Measurements from ENCODE around the gene RAB26.
A peak's percentile ranks its signal among the peaks of the same experiment; 100 is the strongest.

RAB26 gene

DNA sequence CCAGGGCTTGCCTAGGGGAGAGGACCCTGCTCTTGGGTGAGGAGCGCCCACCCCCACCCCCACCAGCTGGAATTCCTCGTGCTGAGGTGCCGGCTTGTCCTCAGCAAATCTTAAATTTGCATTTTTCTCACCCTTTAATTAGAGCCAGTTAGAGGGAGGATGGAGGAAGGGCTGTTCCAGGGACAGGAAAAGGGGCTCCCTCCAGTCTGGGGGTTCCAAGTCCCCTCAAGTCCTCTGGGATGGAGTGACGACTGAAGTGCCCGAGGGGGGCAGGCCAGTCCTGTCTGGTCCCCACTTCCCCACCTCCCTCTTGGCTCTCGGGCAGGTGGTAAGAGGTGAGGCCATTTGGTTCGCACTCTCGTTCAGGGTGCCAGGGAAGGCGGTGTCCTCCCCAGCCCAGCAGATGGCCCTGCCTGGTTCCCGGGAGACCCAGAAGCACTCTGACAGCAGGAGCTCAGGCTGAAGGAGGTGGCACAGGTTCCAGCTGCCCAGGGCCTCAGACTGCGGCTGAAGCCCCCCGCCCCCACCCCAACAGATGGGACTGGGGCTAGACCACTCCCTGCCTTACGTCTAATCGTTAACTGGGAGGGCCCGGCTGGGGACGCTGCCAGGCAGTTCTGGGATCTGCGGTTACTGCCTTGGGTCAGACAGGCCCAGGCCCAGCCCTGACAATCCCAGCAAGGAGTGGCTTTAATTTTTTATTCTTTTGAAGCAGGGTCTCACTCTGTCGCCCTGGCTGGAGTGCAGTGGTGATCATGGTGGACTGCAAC is 2.2 kb downstream of the RAB26 start (continued):
- TF ChIP-seq, protein P1, sequence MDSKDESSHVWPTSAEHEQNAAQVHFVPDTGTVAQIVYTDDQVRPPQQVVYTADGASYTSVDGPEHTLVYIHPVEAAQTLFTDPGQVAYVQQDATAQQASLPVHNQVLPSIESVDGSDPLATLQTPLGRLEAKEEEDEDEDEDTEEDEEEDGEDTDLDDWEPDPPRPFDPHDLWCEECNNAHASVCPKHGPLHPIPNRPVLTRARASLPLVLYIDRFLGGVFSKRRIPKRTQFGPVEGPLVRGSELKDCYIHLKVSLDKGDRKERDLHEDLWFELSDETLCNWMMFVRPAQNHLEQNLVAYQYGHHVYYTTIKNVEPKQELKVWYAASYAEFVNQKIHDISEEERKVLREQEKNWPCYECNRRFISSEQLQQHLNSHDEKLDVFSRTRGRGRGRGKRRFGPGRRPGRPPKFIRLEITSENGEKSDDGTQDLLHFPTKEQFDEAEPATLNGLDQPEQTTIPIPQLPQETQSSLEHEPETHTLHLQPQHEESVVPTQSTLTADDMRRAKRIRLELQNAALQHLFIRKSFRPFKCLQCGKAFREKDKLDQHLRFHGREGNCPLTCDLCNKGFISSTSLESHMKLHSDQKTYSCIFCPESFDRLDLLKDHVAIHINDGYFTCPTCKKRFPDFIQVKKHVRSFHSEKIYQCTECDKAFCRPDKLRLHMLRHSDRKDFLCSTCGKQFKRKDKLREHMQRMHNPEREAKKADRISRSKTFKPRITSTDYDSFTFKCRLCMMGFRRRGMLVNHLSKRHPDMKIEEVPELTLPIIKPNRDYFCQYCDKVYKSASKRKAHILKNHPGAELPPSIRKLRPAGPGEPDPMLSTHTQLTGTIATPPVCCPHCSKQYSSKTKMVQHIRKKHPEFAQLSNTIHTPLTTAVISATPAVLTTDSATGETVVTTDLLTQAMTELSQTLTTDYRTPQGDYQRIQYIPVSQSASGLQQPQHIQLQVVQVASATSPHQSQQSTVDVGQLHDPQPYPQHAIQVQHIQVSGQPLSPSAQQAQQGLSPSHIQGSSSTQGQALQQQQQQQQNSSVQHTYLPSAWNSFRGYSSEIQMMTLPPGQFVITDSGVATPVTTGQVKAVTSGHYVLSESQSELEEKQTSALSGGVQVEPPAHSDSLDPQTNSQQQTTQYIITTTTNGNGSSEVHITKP (tag by site-specific recombination; IDR thresholded peaks at IDR 0.05): peak; percentile 45; the same call in 1 of the 2 replicates
- TF ChIP-seq ZNF391 (tag by site-specific recombination; IDR thresholded peaks at IDR 0.05; ENCODE audit: borderline replicate concordance, low read depth) (no peak), WT1 (tag by site-specific recombination; IDR thresholded peaks at IDR 0.05) (0 out of 2 replicates have a peak, but pooled peaks have one; percentile 22), BCL6B (tag by site-specific recombination; IDR thresholded peaks at IDR 0.05) (no peak), ZNF518A (tag by site-specific recombination; conservative IDR thresholded peaks at IDR 0.05; ENCODE audit: low read depth) (no peak), ZNF600 (tag by site-specific recombination; IDR thresholded peaks at IDR 0.05) (peak; percentile 27; the same call in 1 of the 2 replicates), ZNF510 (tag by site-specific recombination; IDR thresholded peaks at IDR 0.05; ENCODE audit: insufficient replicate concordance) (no peak), ZFP41 (tag by site-specific recombination; IDR thresholded peaks at IDR 0.05; ENCODE audit: borderline replicate concordance) (no peak), ZNF223 (tag by site-specific recombination; IDR thresholded peaks at IDR 0.05) (no peak), ZNF10 (tag by site-specific recombination; IDR thresholded peaks at IDR 0.05) (no peak), ZNF704 (tag by site-specific recombination; IDR thresholded peaks at IDR 0.05) (no peak), ZBTB6 (tag by site-specific recombination; IDR thresholded peaks at IDR 0.05) (no peak)
- TF ChIP-seq, protein P2, sequence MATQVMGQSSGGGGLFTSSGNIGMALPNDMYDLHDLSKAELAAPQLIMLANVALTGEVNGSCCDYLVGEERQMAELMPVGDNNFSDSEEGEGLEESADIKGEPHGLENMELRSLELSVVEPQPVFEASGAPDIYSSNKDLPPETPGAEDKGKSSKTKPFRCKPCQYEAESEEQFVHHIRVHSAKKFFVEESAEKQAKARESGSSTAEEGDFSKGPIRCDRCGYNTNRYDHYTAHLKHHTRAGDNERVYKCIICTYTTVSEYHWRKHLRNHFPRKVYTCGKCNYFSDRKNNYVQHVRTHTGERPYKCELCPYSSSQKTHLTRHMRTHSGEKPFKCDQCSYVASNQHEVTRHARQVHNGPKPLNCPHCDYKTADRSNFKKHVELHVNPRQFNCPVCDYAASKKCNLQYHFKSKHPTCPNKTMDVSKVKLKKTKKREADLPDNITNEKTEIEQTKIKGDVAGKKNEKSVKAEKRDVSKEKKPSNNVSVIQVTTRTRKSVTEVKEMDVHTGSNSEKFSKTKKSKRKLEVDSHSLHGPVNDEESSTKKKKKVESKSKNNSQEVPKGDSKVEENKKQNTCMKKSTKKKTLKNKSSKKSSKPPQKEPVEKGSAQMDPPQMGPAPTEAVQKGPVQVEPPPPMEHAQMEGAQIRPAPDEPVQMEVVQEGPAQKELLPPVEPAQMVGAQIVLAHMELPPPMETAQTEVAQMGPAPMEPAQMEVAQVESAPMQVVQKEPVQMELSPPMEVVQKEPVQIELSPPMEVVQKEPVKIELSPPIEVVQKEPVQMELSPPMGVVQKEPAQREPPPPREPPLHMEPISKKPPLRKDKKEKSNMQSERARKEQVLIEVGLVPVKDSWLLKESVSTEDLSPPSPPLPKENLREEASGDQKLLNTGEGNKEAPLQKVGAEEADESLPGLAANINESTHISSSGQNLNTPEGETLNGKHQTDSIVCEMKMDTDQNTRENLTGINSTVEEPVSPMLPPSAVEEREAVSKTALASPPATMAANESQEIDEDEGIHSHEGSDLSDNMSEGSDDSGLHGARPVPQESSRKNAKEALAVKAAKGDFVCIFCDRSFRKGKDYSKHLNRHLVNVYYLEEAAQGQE (tag by site-specific recombination; IDR thresholded peaks at IDR 0.05): no peak
- TF ChIP-seq, protein P3, sequence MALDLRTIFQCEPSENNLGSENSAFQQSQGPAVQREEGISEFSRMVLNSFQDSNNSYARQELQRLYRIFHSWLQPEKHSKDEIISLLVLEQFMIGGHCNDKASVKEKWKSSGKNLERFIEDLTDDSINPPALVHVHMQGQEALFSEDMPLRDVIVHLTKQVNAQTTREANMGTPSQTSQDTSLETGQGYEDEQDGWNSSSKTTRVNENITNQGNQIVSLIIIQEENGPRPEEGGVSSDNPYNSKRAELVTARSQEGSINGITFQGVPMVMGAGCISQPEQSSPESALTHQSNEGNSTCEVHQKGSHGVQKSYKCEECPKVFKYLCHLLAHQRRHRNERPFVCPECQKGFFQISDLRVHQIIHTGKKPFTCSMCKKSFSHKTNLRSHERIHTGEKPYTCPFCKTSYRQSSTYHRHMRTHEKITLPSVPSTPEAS (tag by site-specific recombination; IDR thresholded peaks at IDR 0.05): no peak

Measured in HEK293 (cell line).